ENCODE results near the gene LKAAEAR1. TPM values are rescaled to one million over a fixed set of nuclear protein-coding genes. Genes with fewer than 3 reads are reported as not detected.

The LKAAEAR1 gene
- total and polyA plus RNA-seq, 2 of the 4 experiments (the other 2 are of a cell fraction) = 0.21 TPM; not detected in 1

- in situ Hi-C loops (cut with MboI; ENCODE audit: low sequenced_read_pairs) = no loop called here
- no TSS peak for BruUV-seq (replicated peaks)
- Histone ChIP-seq H4K20me1 (ENCODE audit: insufficient read depth, low read length) (no peaks in the 10 kb centered on the region), H2BK120ac (ENCODE audit: low read depth, low read length) (no peak overlapping the region), H3K36me3 (ENCODE audit: control insufficient read depth, insufficient read depth, low read length) (no peaks in the 10 kb centered on the region), H2BK5ac (ENCODE audit: low read depth, low read length, poor library complexity, severe bottlenecking) (no peak overlapping the region), H2AFZ (replicated peaks; ENCODE audit: low read length, poor library complexity) (peak overlapping the region; percentile 11), H4K8ac (ENCODE audit: low read depth in 2 of 2, low read length in 2 of 2) (no peak overlapping the region), H4K91ac (ENCODE audit: insufficient read depth, low read depth, low read length) (no peak overlapping the region), H2BK15ac (ENCODE audit: low read depth, low read length) (no peak overlapping the region), H3K4me1 (ENCODE audit: control insufficient read depth, insufficient read depth, low read length) (peaks cover 2% of the 10 kb centered on the region), H3K9ac (ENCODE audit: low read depth, low read length) (no peak overlapping the region), H2BK20ac (ENCODE audit: low read depth, low read length) (no peak overlapping the region), H3K14ac (replicated peaks; ENCODE audit: low read depth, low read length) (no peak overlapping the region), H3K79me1 (ENCODE audit: low read depth in 1 of 2, low read length in 2 of 2) (no peaks in the 10 kb centered on the region), H3K27ac (ENCODE audit: insufficient read depth, low read length) (no peak overlapping the region), H3K9me1 (ENCODE audit: insufficient read depth, low read length) (no peaks in the 10 kb centered on the region), H3K27me3 (ENCODE audit: control insufficient read depth, insufficient read depth, low read length) (peaks cover 37% of the 10 kb centered on the region; the same call in 1 of the 2 replicates), H4K5ac (ENCODE audit: low read depth, low read length) (no peak overlapping the region), H2AK9ac (replicated peaks; ENCODE audit: low read depth, low read length, poor library complexity) (no peak overlapping the region), H2AK5ac (ENCODE audit: low read depth, low read length) (no peak overlapping the region), H3K23ac (ENCODE audit: low read depth, low read length) (no peak overlapping the region), H3K9me3 (ENCODE audit: control insufficient read depth, insufficient read depth, low read length) (no peaks in the 10 kb centered on the region), H3K18ac (ENCODE audit: low read depth, low read length) (no peak overlapping the region), H3K4me3 (ENCODE audit: insufficient read depth, low read depth, low read length) (no peak overlapping the region), H3K4ac (ENCODE audit: low read depth, low read length) (no peak overlapping the region), H3K56ac (ENCODE audit: extremely low read depth, insufficient read depth, low read length) (no peak overlapping the region), H3K4me2 (ENCODE audit: low read depth, low read length) (no peak overlapping the region)
- ChIA-PET POLR2A (ENCODE audit: unreplicated experiment) (no interaction called here), CTCF (no interaction called here)
- DNase-seq = no peak
- no peak for TF ChIP-seq MXI1 (IDR thresholded peaks at IDR 0.05; ENCODE audit: borderline replicate concordance, low read depth, low read length)
- no peak for TF ChIP-seq RCOR1 (IDR thresholded peaks at IDR 0.05; ENCODE audit: insufficient replicate concordance, low read length)
- TF ChIP-seq POLR2A (IDR thresholded peaks at IDR 0.05; ENCODE audit: low read depth, low read length) = no peak
- TF ChIP-seq, protein P1, sequence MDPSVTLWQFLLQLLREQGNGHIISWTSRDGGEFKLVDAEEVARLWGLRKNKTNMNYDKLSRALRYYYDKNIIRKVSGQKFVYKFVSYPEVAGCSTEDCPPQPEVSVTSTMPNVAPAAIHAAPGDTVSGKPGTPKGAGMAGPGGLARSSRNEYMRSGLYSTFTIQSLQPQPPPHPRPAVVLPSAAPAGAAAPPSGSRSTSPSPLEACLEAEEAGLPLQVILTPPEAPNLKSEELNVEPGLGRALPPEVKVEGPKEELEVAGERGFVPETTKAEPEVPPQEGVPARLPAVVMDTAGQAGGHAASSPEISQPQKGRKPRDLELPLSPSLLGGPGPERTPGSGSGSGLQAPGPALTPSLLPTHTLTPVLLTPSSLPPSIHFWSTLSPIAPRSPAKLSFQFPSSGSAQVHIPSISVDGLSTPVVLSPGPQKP (IDR thresholded peaks at IDR 0.05; ENCODE audit: borderline replicate concordance, low read depth, low read length) = no peak
- TF ChIP-seq MAZ (IDR thresholded peaks at IDR 0.05; ENCODE audit: borderline replicate concordance, low read depth, low read length) = no peak
- TF ChIP-seq CHD1 (IDR thresholded peaks at IDR 0.05; ENCODE audit: low read depth, low read length) = no peak
- no peak for TF ChIP-seq NFE2L2 (IDR thresholded peaks at IDR 0.05; ENCODE audit: low read depth, low read length)
- TF ChIP-seq RAD21 (IDR thresholded peaks at IDR 0.05; ENCODE audit: low read length) = no peak
- dilution Hi-C loops (cut with HindIII; ENCODE audit: low sequenced_read_pairs, unreplicated experiment) = no loop called here
- ATAC-seq (ENCODE audit: low read depth) = no peak
- WGBS, 2 experiments (ENCODE audit: extremely low coverage in 2 of 2, insufficient read length in 1 of 2) = 91% methylated on average over 12 of the region's 33 CpGs; no CpG with 5 or more reads in 1 of the 2 experiments
- intact Hi-C loops (cut with micrococcal nuclease) = no loop called here
Observed at GRCh38 chr20:64052987-64053840, 31.0 kb downstream of the LKAAEAR1 start.
